ENCODE measurements around the gene RAB11FIP2. TPM values are rescaled to one million over a fixed set of nuclear protein-coding genes. Genes with fewer than 3 reads are reported as not detected.

RAB11FIP2 gene
- total RNA-seq, 1 donor: 38.7 TPM

DNA sequence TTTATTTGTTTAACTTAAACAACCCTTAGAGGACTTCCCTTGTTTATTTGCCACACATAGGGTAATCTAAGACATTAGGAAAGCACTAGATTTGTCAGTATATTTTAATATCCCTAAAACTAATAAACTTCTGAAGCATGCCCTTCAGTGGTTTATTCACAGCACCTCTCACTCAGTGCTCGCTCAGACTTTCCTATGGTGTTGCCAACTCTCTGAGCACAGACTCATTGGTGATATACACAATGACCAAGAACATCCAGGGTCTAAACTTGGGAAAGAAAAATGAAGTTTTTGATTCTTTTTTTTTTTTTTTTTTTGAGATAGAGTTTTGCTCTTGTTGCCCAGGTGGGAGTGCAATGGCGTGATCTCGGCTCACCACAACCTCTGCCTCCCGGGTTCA lies 82.2 kb downstream of the RAB11FIP2 start:
- Histone ChIP-seq H3K27ac (ENCODE audit: low read depth, low read length) (no peak overlapping the region), H2AFZ (ENCODE audit: low read length) (no peak overlapping the region), H3K9me3 (ENCODE audit: low read depth, low read length) (no peaks in the 10 kb centered on the region), H3K36me3 (ENCODE audit: insufficient read depth, low read length) (no peaks in the 10 kb centered on the region), H3K79me2 (ENCODE audit: insufficient read depth, low read length) (no peaks in the 10 kb centered on the region), H3K4me1 (ENCODE audit: insufficient read depth, low read length) (peaks cover 8% of the 10 kb centered on the region), H4K20me1 (ENCODE audit: insufficient read depth, low read length) (no peaks in the 10 kb centered on the region), H3K4me3 (ENCODE audit: insufficient read depth, low read length) (no peak overlapping the region), H3K4me2 (ENCODE audit: insufficient read depth, low read length) (no peak overlapping the region), H3K27me3 (ENCODE audit: insufficient read depth, low read length) (no peaks in the 10 kb centered on the region)
- TF ChIP-seq, protein P1, sequence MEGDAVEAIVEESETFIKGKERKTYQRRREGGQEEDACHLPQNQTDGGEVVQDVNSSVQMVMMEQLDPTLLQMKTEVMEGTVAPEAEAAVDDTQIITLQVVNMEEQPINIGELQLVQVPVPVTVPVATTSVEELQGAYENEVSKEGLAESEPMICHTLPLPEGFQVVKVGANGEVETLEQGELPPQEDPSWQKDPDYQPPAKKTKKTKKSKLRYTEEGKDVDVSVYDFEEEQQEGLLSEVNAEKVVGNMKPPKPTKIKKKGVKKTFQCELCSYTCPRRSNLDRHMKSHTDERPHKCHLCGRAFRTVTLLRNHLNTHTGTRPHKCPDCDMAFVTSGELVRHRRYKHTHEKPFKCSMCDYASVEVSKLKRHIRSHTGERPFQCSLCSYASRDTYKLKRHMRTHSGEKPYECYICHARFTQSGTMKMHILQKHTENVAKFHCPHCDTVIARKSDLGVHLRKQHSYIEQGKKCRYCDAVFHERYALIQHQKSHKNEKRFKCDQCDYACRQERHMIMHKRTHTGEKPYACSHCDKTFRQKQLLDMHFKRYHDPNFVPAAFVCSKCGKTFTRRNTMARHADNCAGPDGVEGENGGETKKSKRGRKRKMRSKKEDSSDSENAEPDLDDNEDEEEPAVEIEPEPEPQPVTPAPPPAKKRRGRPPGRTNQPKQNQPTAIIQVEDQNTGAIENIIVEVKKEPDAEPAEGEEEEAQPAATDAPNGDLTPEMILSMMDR (IDR thresholded peaks at IDR 0.05; ENCODE audit: extremely low read depth, low read depth, low read length): no peak
- DNase-seq (ENCODE audit: insufficient read length, low spot score, missing footprints): no peak

GRCh38 chr10:117960345-117960935 lies 86.3 kb downstream of the RAB11FIP2 start:
- no peak overlapping the region for H3K27ac ChIP-seq (ENCODE audit: low read depth, low read length)
- no peak overlapping the region for H3K4me3 ChIP-seq (ENCODE audit: insufficient read depth, low read length)
- DNase-seq (ENCODE audit: insufficient read length, low spot score, missing footprints): peak; percentile 43
- peak overlapping the region; percentile 51 for H3K4me2 ChIP-seq (ENCODE audit: insufficient read depth, low read length)
- H3K36me3 ChIP-seq (ENCODE audit: insufficient read depth, low read length): no peaks in the 10 kb centered on the region
- H3K4me1 ChIP-seq (ENCODE audit: insufficient read depth, low read length): peaks cover 10% of the 10 kb centered on the region
- H3K27me3 ChIP-seq (ENCODE audit: insufficient read depth, low read length): no peaks in the 10 kb centered on the region
- TF ChIP-seq, protein P1 (IDR thresholded peaks at IDR 0.05; ENCODE audit: extremely low read depth, low read depth, low read length): no peak
- H2AFZ ChIP-seq (ENCODE audit: low read length): no peak overlapping the region
- no peaks in the 10 kb centered on the region for H3K79me2 ChIP-seq (ENCODE audit: insufficient read depth, low read length)
- no peaks in the 10 kb centered on the region for H3K9me3 ChIP-seq (ENCODE audit: low read depth, low read length)
- H4K20me1 ChIP-seq (ENCODE audit: insufficient read depth, low read length): no peaks in the 10 kb centered on the region

GRCh38 chr10:117956972-117957371 lies 89.8 kb downstream of the RAB11FIP2 start:
- Histone ChIP-seq H3K4me2 (ENCODE audit: insufficient read depth, low read length) (no peak overlapping the region), H3K79me2 (ENCODE audit: insufficient read depth, low read length) (no peaks in the 10 kb centered on the region), H4K20me1 (ENCODE audit: insufficient read depth, low read length) (no peaks in the 10 kb centered on the region), H3K4me3 (ENCODE audit: insufficient read depth, low read length) (no peak overlapping the region), H3K27me3 (ENCODE audit: insufficient read depth, low read length) (peaks cover 3% of the 10 kb centered on the region), H3K9me3 (ENCODE audit: low read depth, low read length) (no peaks in the 10 kb centered on the region), H3K27ac (ENCODE audit: low read depth, low read length) (no peak overlapping the region), H3K4me1 (ENCODE audit: insufficient read depth, low read length) (peaks cover 13% of the 10 kb centered on the region), H2AFZ (ENCODE audit: low read length) (no peak overlapping the region), H3K36me3 (ENCODE audit: insufficient read depth, low read length) (no peaks in the 10 kb centered on the region)
- TF ChIP-seq, protein P1 (IDR thresholded peaks at IDR 0.05; ENCODE audit: extremely low read depth, low read depth, low read length): no peak
- DNase-seq (ENCODE audit: insufficient read length, low spot score, missing footprints): no peak

DNA sequence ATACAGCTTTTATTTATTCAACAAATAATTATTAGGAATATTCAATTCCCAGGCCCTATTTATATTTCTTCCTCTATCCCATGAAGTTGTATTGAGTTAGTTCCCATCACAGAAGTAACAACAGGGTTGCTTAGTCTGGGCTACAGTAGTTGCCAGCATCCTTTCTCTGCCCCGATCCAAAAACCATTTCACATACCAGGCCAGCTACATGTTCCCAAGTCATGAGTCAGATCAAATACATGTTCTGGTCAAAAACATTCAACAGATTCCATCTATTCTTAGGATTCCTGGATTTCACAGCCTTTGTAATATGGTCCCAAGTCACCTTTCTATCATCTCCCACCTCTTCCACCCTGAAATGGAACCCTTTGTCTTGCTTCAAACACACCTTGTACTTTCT lies 91.6 kb downstream of the RAB11FIP2 start:
- no peaks in the 10 kb centered on the region for H3K9me3 ChIP-seq (ENCODE audit: low read depth, low read length)
- no peaks in the 10 kb centered on the region for H3K79me2 ChIP-seq (ENCODE audit: insufficient read depth, low read length)
- H3K36me3 ChIP-seq (ENCODE audit: insufficient read depth, low read length): no peaks in the 10 kb centered on the region
- DNase-seq (ENCODE audit: insufficient read length, low spot score, missing footprints): no peak
- TF ChIP-seq, protein P1 (IDR thresholded peaks at IDR 0.05; ENCODE audit: extremely low read depth, low read depth, low read length): no peak
- no peaks in the 10 kb centered on the region for H4K20me1 ChIP-seq (ENCODE audit: insufficient read depth, low read length)
- H3K4me2 ChIP-seq (ENCODE audit: insufficient read depth, low read length): peak overlapping the region; percentile 49
- no peak overlapping the region for H3K27ac ChIP-seq (ENCODE audit: low read depth, low read length)
- H3K4me3 ChIP-seq (ENCODE audit: insufficient read depth, low read length): no peak overlapping the region
- H3K4me1 ChIP-seq (ENCODE audit: insufficient read depth, low read length): peaks cover 7% of the 10 kb centered on the region
- H3K27me3 ChIP-seq (ENCODE audit: insufficient read depth, low read length): peaks cover 7% of the 10 kb centered on the region
- no peak overlapping the region for H2AFZ ChIP-seq (ENCODE audit: low read length)

Data from osteoblast (primary cell).